Skin of body (tissue), 2 donors: ENCODE results near the gene MT2A. TPM values are rescaled to one million over a fixed set of nuclear protein-coding genes. Genes with fewer than 3 reads are reported as not detected.
A peak's percentile ranks its signal among the peaks of the same experiment; 100 is the strongest.
"Not testable (repeated sequence)": the region's sequence is repeated elsewhere in the genome, so short reads cannot be mapped to it uniquely, and the experiment has no call there.

Experiments
- DNase-seq: peaks from one replicate; lab custom pipeline; 2025; lab: John Stamatoyannopoulos, UW
- total RNA-seq: library from RNA; depleted of rRNA; stranded (reverse); fragments of >200 nt; gene quantifications from one replicate; pipeline ENCODE4 v1.2.3, GENCODE V29; 2014

The MT2A gene
- 10.7 TPM for total RNA-seq

GRCh38 chr16:56608043-56608875 is at the start of gene MT2A:
TSS of gene MT2A (plus strand) at chr16:56608584. CDS start at chr16:56608656, 72 bp downstream.
- peak; percentile 92 for DNase-seq

- no peak for DNase-seq
Measured at GRCh38 chr16:56559109-56559508, 49.3 kb upstream of the MT2A start.

GRCh38 chr16:56560447-56560846 is 47.9 kb upstream of the MT2A start:
- no peak for DNase-seq

GRCh38 chr16:56561126-56561525 is 47.3 kb upstream of the MT2A start:
- no peak for DNase-seq

GRCh38 chr16:56564793-56565477 is 43.4 kb upstream of the MT2A start, which contains the start of gene MT4:
TSS of gene MT4 (plus strand) at chr16:56565073. CDS start at chr16:56565129, 56 bp downstream.
- DNase-seq: no peak

GRCh38 chr16:56569971-56570370 is 38.4 kb upstream of the MT2A start:
- DNase-seq: no peak

- DNase-seq: no peak
Measured at GRCh38 chr16:56571525-56571924, 36.9 kb upstream of the MT2A start.

- no peak for DNase-seq
Measured at GRCh38 chr16:56574625-56575024, 33.8 kb upstream of the MT2A start.

GRCh38 chr16:56576585-56577299 is 31.6 kb upstream of the MT2A start:
- no peak for DNase-seq

GRCh38 chr16:56577300-56577625 is 31.1 kb upstream of the MT2A start:
- DNase-seq: no peak

- no peak for DNase-seq
Measured at GRCh38 chr16:56580391-56581048, 27.9 kb upstream of the MT2A start.

GRCh38 chr16:56582911-56583310 is 25.5 kb upstream of the MT2A start:
- DNase-seq: not testable (repeated sequence)

- no peak for DNase-seq
Measured at GRCh38 chr16:56583351-56584168, 24.8 kb upstream of the MT2A start.

- no peak for DNase-seq
Measured at GRCh38 chr16:56584276-56584675, 24.1 kb upstream of the MT2A start.

- no peak for DNase-seq
Measured at GRCh38 chr16:56588781-56589140, 19.6 kb upstream of the MT2A start.

GRCh38 chr16:56589141-56590039 is 19.0 kb upstream of the MT2A start, which contains the start of gene MT3:
TSS of gene MT3 (plus strand) at chr16:56589528. CDS start at chr16:56589591, 63 bp downstream.
- no peak for DNase-seq

- DNase-seq: no peak
Measured at GRCh38 chr16:56591377-56592060, 16.9 kb upstream of the MT2A start.

GRCh38 chr16:56593573-56594291 is 14.7 kb upstream of the MT2A start:
- no peak for DNase-seq

- no peak for DNase-seq
Measured at GRCh38 chr16:56594292-56594619, 14.1 kb upstream of the MT2A start.
